Ascending aorta (tissue), 2 donors: Measurements from ENCODE around the gene PRR5. TPM values are rescaled to one million over a fixed set of nuclear protein-coding genes. Genes with fewer than 3 reads are reported as not detected.

ENCODE experiments used
- DNase-seq, 2 donors: peaks; one replicate each; pipeline ENCODE4 v3.0.0-alpha.2; 2019; ENCODE audit warnings: low spot score in 2 of 2
- H3K27ac ChIP-seq, 2 donors: fragments of 200-600 bp; sonication (generic); one replicate each; pipeline ENCODE4 v1.5.1; 2016 to 2017; ENCODE audit warnings: mild to moderate bottlenecking in 1 of 2
- H3K27me3 ChIP-seq: fragments of 200-600 bp; sonication (generic); one replicate; pipeline ENCODE4 v1.5.1; 2017
- H3K36me3 ChIP-seq, 2 donors: fragments of 200-600 bp; sonication (generic); one replicate each; pipeline ENCODE4 v1.5.1; 2016
- H3K4me1 ChIP-seq, 2 donors: fragments of 200-600 bp; sonication (generic); one replicate each; pipeline ENCODE4 v1.5.1; 2016 to 2017; ENCODE audit warnings: mild to moderate bottlenecking in 1 of 2
- H3K4me3 ChIP-seq, 2 donors: fragments of 200-600 bp; sonication (generic); one replicate each; pipeline ENCODE4 v1.5.1; 2016 to 2017; ENCODE audit warnings: mild to moderate bottlenecking in 1 of 2
- H3K9me3 ChIP-seq, 2 donors: fragments of 200-600 bp; sonication (generic); one replicate each; pipeline ENCODE4 v1.5.1; 2016
- intact Hi-C: fragments of 100-400 bp; cut with DNase I; formaldehyde crosslinking; loops from one replicate; pipeline ENCODE4 v1.15.1; 2023
- total RNA-seq: library from RNA; depleted of rRNA; stranded (reverse); fragments of >200 nt; gene quantifications from one replicate; pipeline ENCODE4 v1.1.0, GENCODE V29; 2016
- TF ChIP-seq, protein P1 (sequence below), 3 experiments: fragments of 200-600 bp in 2 of 3; fragments of 450-650 bp in 1 of 3; sonication (generic) in 2 of 3; IDR thresholded peaks; one replicate each; pipeline ENCODE4 v1.5.1; 2016 to 2019; ENCODE audit warnings: antibody characterized with exemption in 3 of 3, mild to moderate bottlenecking in 1 of 3, moderate library complexity in 1 of 3

PRR5 gene
- total RNA-seq, 1 donor from 2014 or later: 4.4 TPM

GRCh38 chr22:44776605-44777363, 74.8 kb downstream of the PRR5 start:
- H3K27me3 ChIP-seq: no peaks in the 10 kb centered on the region
- peaks cover 0 to 4% of the 10 kb centered on the region in 2 donors for H3K9me3 ChIP-seq
- no peak overlapping the region for H3K27ac ChIP-seq
- no peaks in the 10 kb centered on the region for H3K4me1 ChIP-seq
- TF ChIP-seq, protein P1, sequence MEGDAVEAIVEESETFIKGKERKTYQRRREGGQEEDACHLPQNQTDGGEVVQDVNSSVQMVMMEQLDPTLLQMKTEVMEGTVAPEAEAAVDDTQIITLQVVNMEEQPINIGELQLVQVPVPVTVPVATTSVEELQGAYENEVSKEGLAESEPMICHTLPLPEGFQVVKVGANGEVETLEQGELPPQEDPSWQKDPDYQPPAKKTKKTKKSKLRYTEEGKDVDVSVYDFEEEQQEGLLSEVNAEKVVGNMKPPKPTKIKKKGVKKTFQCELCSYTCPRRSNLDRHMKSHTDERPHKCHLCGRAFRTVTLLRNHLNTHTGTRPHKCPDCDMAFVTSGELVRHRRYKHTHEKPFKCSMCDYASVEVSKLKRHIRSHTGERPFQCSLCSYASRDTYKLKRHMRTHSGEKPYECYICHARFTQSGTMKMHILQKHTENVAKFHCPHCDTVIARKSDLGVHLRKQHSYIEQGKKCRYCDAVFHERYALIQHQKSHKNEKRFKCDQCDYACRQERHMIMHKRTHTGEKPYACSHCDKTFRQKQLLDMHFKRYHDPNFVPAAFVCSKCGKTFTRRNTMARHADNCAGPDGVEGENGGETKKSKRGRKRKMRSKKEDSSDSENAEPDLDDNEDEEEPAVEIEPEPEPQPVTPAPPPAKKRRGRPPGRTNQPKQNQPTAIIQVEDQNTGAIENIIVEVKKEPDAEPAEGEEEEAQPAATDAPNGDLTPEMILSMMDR (IDR thresholded peaks at IDR 0.05): no peak
- H3K4me3 ChIP-seq: no peak overlapping the region
- H3K36me3 ChIP-seq: no peaks in the 10 kb centered on the region
- no peak for DNase-seq
- intact Hi-C loops: no loop called here

- Histone ChIP-seq H3K27ac (no peak overlapping the region), H3K27me3 (no peaks in the 10 kb centered on the region), H3K4me3 (no peak overlapping the region), H3K36me3 (no peaks in the 10 kb centered on the region), H3K4me1 (no peaks in the 10 kb centered on the region), H3K9me3 (peaks cover 0 to 4% of the 10 kb centered on the region in 2 donors)
- DNase-seq: no peak
- TF ChIP-seq, protein P1 (IDR thresholded peaks at IDR 0.05): no peak
- intact Hi-C loops: no loop called here
Observed at GRCh38 chr22:44777364-44777755, 75.4 kb downstream of the PRR5 start.

- no peaks in the 10 kb centered on the region for H3K27me3 ChIP-seq
Observed at GRCh38 chr22:44780876-44781449, 79.0 kb downstream of the PRR5 start.

GRCh38 chr22:44782363-44782963, 80.5 kb downstream of the PRR5 start:
- TF ChIP-seq, protein P1 (IDR thresholded peaks at IDR 0.05): no peak
- no peak for DNase-seq
- intact Hi-C loops: no loop called here

More at GRCh38 chr22:44780876-44781449, 79.0 kb downstream of the PRR5 start:
- no peaks in the 10 kb centered on the region for H3K36me3 ChIP-seq
- no peak for DNase-seq
- no peaks in the 10 kb centered on the region for H3K4me1 ChIP-seq
- TF ChIP-seq, protein P1 (IDR thresholded peaks at IDR 0.05): no peak
- H3K27ac ChIP-seq: no peak overlapping the region
- intact Hi-C loops: no loop called here
- H3K9me3 ChIP-seq: no peaks in the 10 kb centered on the region
- H3K4me3 ChIP-seq: no peak overlapping the region

DNA sequence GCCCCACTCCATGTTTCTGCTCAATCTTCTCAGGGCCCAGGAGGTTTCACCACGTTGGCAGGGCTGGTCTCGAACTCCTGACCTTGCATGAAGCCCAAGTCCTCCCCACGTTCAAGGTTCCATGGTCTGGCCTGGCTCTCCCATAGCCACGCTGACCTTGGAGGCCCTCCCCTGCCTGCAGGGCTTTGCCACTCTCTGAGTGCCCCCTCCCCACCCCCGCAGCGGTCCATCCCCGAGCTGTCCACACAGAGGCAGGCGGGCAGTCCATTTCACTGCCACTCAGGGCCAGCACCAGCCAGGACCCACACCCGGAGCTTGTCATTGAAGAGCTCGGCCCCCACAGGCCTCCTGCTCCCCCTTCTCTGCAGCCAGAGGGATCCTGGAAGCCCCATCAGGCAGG, 81.1 kb downstream of the PRR5 start:
- H3K9me3 ChIP-seq: no peaks in the 10 kb centered on the region
- H3K36me3 ChIP-seq: no peaks in the 10 kb centered on the region
- H3K27ac ChIP-seq: no peak overlapping the region
- no peak for DNase-seq
- TF ChIP-seq, protein P1 (IDR thresholded peaks at IDR 0.05): no peak
- no peak overlapping the region for H3K4me3 ChIP-seq
- H3K27me3 ChIP-seq: no peaks in the 10 kb centered on the region
- no peaks in the 10 kb centered on the region for H3K4me1 ChIP-seq
- intact Hi-C loops: no loop called here

More at GRCh38 chr22:44782363-44782963, 80.5 kb downstream of the PRR5 start:
- no peaks in the 10 kb centered on the region for H3K9me3 ChIP-seq
- H3K4me1 ChIP-seq: no peaks in the 10 kb centered on the region
- no peak overlapping the region for H3K27ac ChIP-seq
- no peak overlapping the region for H3K4me3 ChIP-seq
- H3K36me3 ChIP-seq: no peaks in the 10 kb centered on the region
- H3K27me3 ChIP-seq: no peaks in the 10 kb centered on the region
